GM12872 (cell line): Measurements from ENCODE around the gene RPL36.
A peak's percentile ranks its signal among the peaks of the same experiment; 100 is the strongest.

Source experiments
- TF ChIP-seq, protein P1 (sequence below): IDR thresholded peaks from 3 replicates; pipeline ENCODE4 v1.5.1; 2011; ENCODE audit warnings: low read depth, mild to moderate bottlenecking, low read length, moderate library complexity; ENCODE audit not compliant: insufficient read depth

RPL36 gene

DNA sequence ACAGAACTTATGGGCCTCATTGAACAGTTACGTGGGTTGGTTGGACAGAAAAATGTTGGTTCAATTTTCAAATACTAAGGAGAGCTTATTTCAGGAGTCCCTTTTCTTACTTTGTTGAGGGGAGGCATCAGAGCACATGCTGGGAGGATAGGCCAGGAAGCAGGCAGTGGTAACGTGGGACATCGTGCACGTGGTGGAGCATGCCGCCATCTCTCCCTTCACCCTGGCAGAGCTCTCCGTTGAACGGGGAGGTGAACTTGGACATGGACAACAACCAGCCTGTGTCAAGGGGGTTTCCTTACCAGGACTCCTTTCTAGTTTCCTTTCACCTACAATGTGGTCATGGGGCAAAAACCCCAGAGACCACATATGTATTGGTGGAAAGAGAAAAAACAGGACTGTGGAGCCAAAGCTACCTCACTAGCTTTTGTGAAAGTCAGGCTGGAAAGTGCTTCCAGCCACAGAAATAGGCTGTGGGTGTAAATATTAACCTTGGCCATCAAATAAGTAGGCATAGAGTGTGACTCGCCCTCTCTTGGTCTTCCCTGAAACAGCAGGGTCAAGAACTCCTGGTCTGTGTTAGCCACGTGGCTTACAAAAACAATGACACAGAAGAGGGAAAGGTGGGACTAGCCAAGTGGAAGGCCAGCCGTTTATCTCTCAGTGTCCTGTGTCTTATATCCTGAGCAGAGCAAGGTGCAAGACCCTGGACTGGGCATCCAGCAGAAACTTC is 24.1 kb upstream of the RPL36 start:
- TF ChIP-seq, protein P1, sequence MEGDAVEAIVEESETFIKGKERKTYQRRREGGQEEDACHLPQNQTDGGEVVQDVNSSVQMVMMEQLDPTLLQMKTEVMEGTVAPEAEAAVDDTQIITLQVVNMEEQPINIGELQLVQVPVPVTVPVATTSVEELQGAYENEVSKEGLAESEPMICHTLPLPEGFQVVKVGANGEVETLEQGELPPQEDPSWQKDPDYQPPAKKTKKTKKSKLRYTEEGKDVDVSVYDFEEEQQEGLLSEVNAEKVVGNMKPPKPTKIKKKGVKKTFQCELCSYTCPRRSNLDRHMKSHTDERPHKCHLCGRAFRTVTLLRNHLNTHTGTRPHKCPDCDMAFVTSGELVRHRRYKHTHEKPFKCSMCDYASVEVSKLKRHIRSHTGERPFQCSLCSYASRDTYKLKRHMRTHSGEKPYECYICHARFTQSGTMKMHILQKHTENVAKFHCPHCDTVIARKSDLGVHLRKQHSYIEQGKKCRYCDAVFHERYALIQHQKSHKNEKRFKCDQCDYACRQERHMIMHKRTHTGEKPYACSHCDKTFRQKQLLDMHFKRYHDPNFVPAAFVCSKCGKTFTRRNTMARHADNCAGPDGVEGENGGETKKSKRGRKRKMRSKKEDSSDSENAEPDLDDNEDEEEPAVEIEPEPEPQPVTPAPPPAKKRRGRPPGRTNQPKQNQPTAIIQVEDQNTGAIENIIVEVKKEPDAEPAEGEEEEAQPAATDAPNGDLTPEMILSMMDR: peak; percentile 28; the same call in 1 of the 3 replicates

DNA sequence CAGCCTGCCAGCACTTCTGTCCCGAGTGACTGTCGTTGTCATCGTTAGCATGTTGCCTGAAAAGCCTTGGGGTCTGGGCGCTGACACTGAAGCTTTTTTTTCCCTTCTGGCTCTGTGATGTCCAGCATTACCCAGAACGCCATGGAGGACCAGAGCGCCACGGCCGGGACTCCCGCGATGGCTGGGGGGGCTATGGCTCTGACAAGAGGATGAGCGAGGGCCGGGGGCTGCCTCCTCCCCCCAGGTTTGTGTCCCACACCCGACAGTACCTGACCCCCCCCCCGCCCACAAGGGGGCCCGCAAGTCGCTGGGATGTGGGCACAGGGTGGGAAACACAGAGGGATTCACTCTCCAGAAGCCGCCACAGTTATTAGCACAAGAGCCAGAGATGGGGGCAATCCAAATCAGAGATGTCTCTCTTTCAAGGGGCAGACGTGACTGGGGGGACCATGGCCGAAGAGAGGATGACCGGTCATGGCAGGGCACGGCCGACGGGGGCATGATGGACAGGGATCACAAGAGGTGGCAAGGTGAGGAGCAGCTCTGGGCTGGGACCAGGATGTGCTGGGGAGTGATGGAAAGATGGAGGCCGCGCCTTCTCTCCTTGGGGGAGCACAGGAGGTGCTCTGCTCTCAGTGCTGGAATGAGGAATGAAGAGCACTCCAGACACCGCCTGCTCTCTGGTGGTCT is 23.0 kb upstream of the RPL36 start:
- TF ChIP-seq, protein P1: no peak

DNA sequence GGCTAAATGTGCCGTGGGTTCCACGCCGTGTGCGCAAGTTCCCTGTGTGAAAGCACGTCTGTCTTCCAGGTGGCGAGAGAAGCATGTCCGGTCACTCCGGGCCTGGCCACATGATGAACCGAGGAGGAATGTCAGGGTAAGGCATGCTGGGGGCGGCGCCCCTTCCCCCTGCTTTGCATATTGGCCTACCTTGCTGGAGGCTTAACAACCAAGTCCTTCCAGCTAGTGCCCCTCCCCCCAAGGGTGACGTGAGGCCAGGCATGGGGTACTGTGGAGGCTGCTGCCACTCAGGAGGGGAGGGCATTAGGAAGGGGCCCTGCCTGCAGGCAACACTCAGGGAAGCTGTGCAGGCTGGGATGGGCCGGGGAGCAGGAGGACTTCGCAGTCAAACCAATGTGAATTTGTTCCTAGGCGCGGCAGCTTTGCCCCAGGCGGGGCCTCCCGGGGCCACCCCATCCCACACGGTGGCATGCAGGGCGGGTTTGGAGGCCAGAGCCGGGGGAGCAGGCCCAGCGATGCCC is 22.3 kb upstream of the RPL36 start:
- TF ChIP-seq, protein P1: no peak

DNA sequence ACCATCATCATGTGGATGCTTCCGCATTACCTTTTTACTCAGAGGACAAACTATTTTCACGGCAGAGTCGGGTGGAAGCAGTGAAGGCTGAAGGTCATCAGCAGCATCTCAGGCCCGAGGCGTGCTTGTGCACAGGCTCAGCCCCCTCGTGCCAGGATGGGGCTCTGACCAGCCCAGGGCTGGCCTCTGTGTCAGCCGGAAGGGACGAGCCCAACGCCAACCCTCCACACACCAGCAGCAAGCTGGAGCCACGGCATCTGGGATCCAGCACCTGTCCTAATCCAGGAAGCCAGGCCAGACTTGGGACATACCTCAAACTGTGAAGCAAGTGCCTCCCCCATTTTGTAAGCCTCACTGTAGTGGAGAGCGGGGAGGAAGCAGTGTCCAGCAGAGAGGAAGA is 20.9 kb upstream of the RPL36 start:
- TF ChIP-seq, protein P1: no peak

DNA sequence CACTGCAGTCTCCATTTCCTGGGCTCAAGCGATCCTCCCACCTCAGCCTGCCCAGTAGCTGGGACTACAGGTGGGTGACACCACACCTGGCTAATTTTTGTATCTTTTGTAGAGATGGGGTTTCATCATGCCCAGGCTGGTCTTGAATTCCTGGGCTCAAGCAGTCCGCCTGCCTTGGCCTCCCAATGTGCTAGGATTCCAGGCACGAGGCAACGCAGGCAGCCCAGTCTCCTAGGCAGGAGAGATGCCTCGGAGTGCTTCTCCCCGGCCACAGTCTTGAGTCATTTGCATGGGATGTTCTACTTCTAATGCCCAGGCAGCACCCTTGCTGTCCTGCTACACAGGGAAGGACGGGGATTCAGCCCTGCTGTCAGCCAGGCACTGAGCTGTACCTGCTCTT is 18.5 kb upstream of the RPL36 start:
- TF ChIP-seq, protein P1: no peak

DNA sequence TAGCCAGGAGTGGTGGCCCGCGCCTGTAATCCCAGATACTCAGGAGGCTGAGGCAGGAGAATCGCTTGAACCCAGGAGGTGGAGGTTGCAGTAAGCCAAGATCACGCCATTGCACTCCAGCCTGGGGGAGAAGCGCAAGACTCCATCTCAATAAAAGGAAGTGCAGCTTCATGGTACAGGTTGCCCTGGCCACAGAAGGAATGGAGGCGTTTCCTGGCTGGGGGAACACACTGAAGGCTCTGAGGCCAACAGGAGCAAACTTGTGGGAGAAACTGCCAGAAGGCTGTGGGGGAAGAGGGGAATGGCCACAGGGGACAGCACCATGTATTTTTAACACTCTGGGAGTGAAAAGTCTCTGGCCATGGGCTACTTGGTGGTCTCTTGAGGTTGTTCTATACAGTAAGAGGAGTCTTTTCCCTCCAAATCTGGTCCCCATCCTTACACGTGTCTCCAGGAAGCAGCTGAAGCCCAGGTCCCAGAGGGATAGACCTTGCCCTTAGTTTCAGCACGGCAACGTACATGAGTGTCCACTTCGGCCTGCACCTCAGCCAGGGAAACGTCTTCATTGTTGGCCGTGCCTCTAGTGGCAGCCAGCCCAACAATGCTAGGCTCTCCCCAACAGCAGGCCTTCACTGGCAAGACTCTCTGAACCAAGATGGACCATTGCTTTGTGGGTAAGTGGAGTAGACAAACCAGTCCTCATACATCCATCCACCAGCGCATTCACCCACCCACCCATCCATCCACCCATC is 17.2 kb upstream of the RPL36 start:
- TF ChIP-seq, protein P1: no peak

DNA sequence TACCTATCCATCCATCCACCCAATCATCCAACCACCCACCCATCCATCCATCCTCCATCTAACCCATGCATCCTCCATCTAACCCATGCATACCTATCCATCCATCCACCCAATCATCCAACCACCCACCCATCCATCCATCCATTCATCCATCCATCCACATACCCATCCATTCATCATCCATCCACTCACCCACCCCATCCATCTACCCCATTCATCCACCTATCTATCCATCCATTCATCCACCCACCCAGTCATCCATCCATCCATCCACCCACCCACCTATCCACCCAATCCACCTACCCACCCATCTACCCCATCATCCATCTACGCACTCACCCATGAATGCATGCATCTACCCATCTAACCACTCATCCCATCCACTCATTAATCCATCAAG is 16.3 kb upstream of the RPL36 start:
- TF ChIP-seq, protein P1: no peak
